GM12878 (cell line): ENCODE data around the gene PRPSAP2. TPM values are rescaled to one million over a fixed set of nuclear protein-coding genes. Genes with fewer than 3 reads are reported as not detected.

Source experiments
- ATAC-seq: fragments of 200-7000 bp; cut with Tn5 transposase; 3 replicates; pipeline ENCODE4 v1.9.1; 2020; ENCODE audit warnings: mild to moderate bottlenecking, moderate library complexity
- BruUV-seq: library from RNA; stranded (reverse); fragments of 400-500 nt; replicated peaks from 2 replicates; lab custom pipeline; 2021; lab: Mats Ljungman, UMichigan
- CTCF ChIA-PET: fragments of 300-600 bp; sonication (Branson Sonifier 250); formaldehyde crosslinking; extraction: SDS; loops from one replicate; lab custom pipeline; 2021; ENCODE audit warnings: inconsistent platforms; lab: Yijun Ruan, JAX
- POLR2A ChIA-PET: fragments of 350-600 bp; formaldehyde crosslinking; extraction: SDS; loops from one replicate; lab custom pipeline; 2021; ENCODE audit warnings: inconsistent platforms; lab: Charles Lee
- RAD21 ChIA-PET: fragments of 300-600 bp; sonication (Branson Sonifier 250); formaldehyde crosslinking; loops from one replicate; lab custom pipeline; 2023; ENCODE audit warnings: antibody characterized with exemption; ENCODE audit not compliant: unreplicated experiment; lab: Charles Lee
- SMC1A ChIA-PET: fragments of 300-600 bp; sonication (Branson Sonifier 250); formaldehyde crosslinking; loops from one replicate; lab custom pipeline; 2023; ENCODE audit not compliant: unreplicated experiment, uncharacterized antibody; lab: Charles Lee
- DNase-seq: peaks from one replicate; pipeline ENCODE4 v3.0.0-alpha.2; 2011; ENCODE audit warnings: low read depth, low spot score
- FAIRE-seq: peaks from 3 replicates; lab custom pipeline; 2011; peaks lifted over from hg19 to GRCh38; lab: Jason Lieb, UNC
- H2AFZ ChIP-seq: 2 replicates; pipeline ENCODE4 v1.6.0; 2011; ENCODE audit warnings: low read depth, low read length, control low read depth; ENCODE audit not compliant: control insufficient read depth
- H3K27ac ChIP-seq: 2 replicates; pipeline ENCODE4 v1.5.1; 2011; ENCODE audit warnings: control low read depth; ENCODE audit not compliant: control insufficient read depth, insufficient read depth
- H3K27me3 ChIP-seq, 2 experiments: replicated peaks in 1 of 2; 2 replicates each; pipeline versions ENCODE4 v1.6.0 to v1.6.1; 2011; ENCODE audit warnings: low read length in 1 of 2; ENCODE audit not compliant: control insufficient read depth in 2 of 2, insufficient read depth in 2 of 2
- H3K36me3 ChIP-seq, 2 experiments: 2 replicates each; pipeline ENCODE4 v1.5.1; 2011; ENCODE audit warnings: low read length in 1 of 2; ENCODE audit not compliant: control insufficient read depth in 2 of 2, insufficient read depth in 2 of 2
- H3K4me1 ChIP-seq: 2 replicates; pipeline ENCODE4 v1.6.1; 2011; ENCODE audit warnings: mild to moderate bottlenecking, low read length, moderate library complexity, mixed read lengths; ENCODE audit not compliant: control insufficient read depth, insufficient read depth
- H3K4me2 ChIP-seq: 2 replicates; pipeline ENCODE4 v1.6.0; 2011; ENCODE audit warnings: control low read depth; ENCODE audit not compliant: control insufficient read depth, insufficient read depth
- H3K4me3 ChIP-seq: fragments of 200-600 bp; sonication (generic); 2 replicates; pipeline ENCODE4 v1.5.1; 2016
- H3K79me2 ChIP-seq: 2 replicates; pipeline ENCODE4 v1.6.0; 2011; ENCODE audit warnings: low read length; ENCODE audit not compliant: control insufficient read depth, insufficient read depth
- H3K9ac ChIP-seq: 2 replicates; pipeline ENCODE4 v1.8.0; 2011; ENCODE audit warnings: low read length, control low read depth, mixed read lengths; ENCODE audit not compliant: control insufficient read depth, insufficient read depth
- H3K9me3 ChIP-seq: replicated peaks from 3 replicates; pipeline ENCODE4 v1.5.1; 2011; ENCODE audit warnings: mild to moderate bottlenecking, low read length; ENCODE audit not compliant: control insufficient read depth, insufficient read depth
- H4K20me1 ChIP-seq: 2 replicates; pipeline ENCODE4 v1.6.0; 2011; ENCODE audit not compliant: control insufficient read depth, insufficient read depth
- EED ChIP-seq: sonication (generic); IDR thresholded peaks from 2 replicates; pipeline ENCODE4 v1.6.1; 2016; ENCODE audit warnings: antibody characterized with exemption, low read depth
- EP300 ChIP-seq, 2 experiments: fragments of 150-350 bp in 1 of 2; IDR thresholded peaks; 2 replicates each; pipeline ENCODE4 v1.6.1; 2011 to 2012; ENCODE audit warnings: low read depth in 2 of 2, low read length in 2 of 2, borderline replicate concordance in 1 of 2, improper control_type of control experiment in 1 of 2, inconsistent platforms in 1 of 2; ENCODE audit not compliant: control insufficient read depth in 1 of 2
- HDAC2 ChIP-seq: fragments of 200-600 bp; sonication (generic); IDR thresholded peaks from 2 replicates; pipeline ENCODE4 v1.6.1; 2017
- KDM1A ChIP-seq: fragments of 200-600 bp; sonication (generic); IDR thresholded peaks from 2 replicates; pipeline ENCODE4 v1.6.1; 2016; ENCODE audit warnings: borderline replicate concordance
- MEF2B ChIP-seq: fragments of 450-650 bp; IDR thresholded peaks from 2 replicates; pipeline ENCODE4 v1.6.1; 2018; ENCODE audit warnings: mild to moderate bottlenecking, moderate library complexity; ENCODE audit not compliant: partially characterized antibody, poor library complexity, severe bottlenecking
- NR2C2 ChIP-seq: IDR thresholded peaks from 2 replicates; pipeline ENCODE4 v1.6.1; 2011; ENCODE audit warnings: borderline replicate concordance, low read depth; ENCODE audit not compliant: control insufficient read depth, insufficient read length
- NRF1 ChIP-seq: conservative IDR thresholded peaks from 2 replicates; pipeline ENCODE4 v1.6.1; 2011; ENCODE audit warnings: mild to moderate bottlenecking, low read depth, low read length, improper control_type of control experiment
- WGBS: methylation state at CpG from one replicate; pipeline ENCODE4 v1.1.6; 2016; ENCODE audit warnings: low lambda C conversion rate; ENCODE audit not compliant: insufficient replicate concordance, insufficient coverage; ENCODE audit errors: missing lambda C conversion rate; 5-methylcytosine and 5-hydroxymethylcytosine counted together
- in situ Hi-C: fragments of 300-500 bp; cut with MboI; formaldehyde crosslinking; loops from 9 replicates; pipeline ENCODE4 v1.14.3; 2018; ENCODE audit warnings: mixed read lengths
- intact Hi-C: fragments of 100-400 bp; cut with micrococcal nuclease; formaldehyde crosslinking; loops from one replicate; pipeline ENCODE4 v1.14.2; 2022; ENCODE audit not compliant: unreplicated experiment
- polyA plus RNA-seq, 11 experiments: library from polyadenylated mRNA; depleted of rRNA in 4 of 11; unstranded in 6 of 11; stranded (reverse) in 5 of 11; fragments of >200 nt; fragmentation: Nextera tagmentation in 4 of 11; fragmentation: Illumina TruSeq in 1 of 11; extraction: Ambion mirVana in 4 of 11; extraction: Trizol in 1 of 11; gene quantifications; 1 replicate in 1 of 11; 2 replicates in 10 of 11; pipeline versions ENCODE4 v1.2.1 to v1.2.3, GENCODE V29; 2011 to 2016; ENCODE audit warnings: inconsistent platforms in 2 of 11, missing spikeins in 2 of 11, low read depth in 1 of 11
- total RNA-seq, 4 experiments: library from RNA; depleted of rRNA in 3 of 4; stranded (reverse); fragments of >200 nt in 3 of 4; fragmentation: Illumina TruSeq in 1 of 4; extraction: Trizol in 1 of 4; gene quantifications; 2 replicates each; pipeline versions ENCODE4 v1.2.1 to v1.2.3, GENCODE V29; 2013 to 2021
- TF ChIP-seq, protein P1 (sequence below): IDR thresholded peaks from 2 replicates; pipeline ENCODE4 v1.6.1; 2011; ENCODE audit warnings: mild to moderate bottlenecking, low read depth, low read length, moderate library complexity; ENCODE audit not compliant: insufficient replicate concordance
- TF ChIP-seq, protein P2 (sequence below): fragments of 450-650 bp; IDR thresholded peaks from 2 replicates; pipeline ENCODE4 v1.6.1; 2017; ENCODE audit warnings: antibody characterized with exemption, mild to moderate bottlenecking, moderate library complexity
- TF ChIP-seq, protein P3 (sequence below): fragments of 450-650 bp; IDR thresholded peaks from 2 replicates; pipeline ENCODE4 v1.6.1; 2016; ENCODE audit warnings: mild to moderate bottlenecking

Gene PRPSAP2
- total and polyA plus RNA-seq, 10 of the 15 experiments (the other 5 are each of a cell fraction or from before 2014, with no cell fraction given), result 33.2 to 102 (median 83.8) TPM

DNA sequence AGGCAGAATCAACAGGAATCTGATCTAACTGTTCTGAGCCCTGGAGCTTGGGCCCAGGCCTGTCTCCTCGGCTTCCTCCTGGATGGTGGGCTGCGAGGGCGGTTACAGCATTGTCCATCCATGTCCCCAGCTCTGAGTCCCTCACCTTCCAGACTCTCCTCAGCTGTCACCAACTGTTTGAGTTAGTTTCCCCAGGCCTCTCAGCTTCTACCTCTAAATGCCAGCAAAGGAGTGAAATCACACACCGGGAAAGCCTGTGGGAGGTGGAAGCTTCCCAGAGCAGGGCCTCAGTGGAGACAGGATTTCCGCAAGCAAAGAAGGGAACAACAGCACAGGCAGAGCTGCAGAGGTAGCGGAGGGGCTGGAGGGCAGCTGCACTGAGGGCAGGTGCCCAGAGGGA lies 9.4 kb upstream of the PRPSAP2 start:
- no peak for DNase-seq
- ChIA-PET RAD21 (interaction anchor here (0.8 kb wide), 1 partner anchor 12 kb away, joined by 3 read pairs; no protein-coding TSS in a partner anchor), POLR2A (interaction anchor here (0.6 to 1.2 kb wide), 3 partner anchors 11 to 67 kb away, joined by 4 to 7 read pairs (median 5); no protein-coding TSS in a partner anchor), CTCF (no interaction called here), SMC1A (interaction anchor here (3.3 kb wide), 1 partner anchor 10 kb away, joined by 11 read pairs; no protein-coding TSS in a partner anchor)
- no peak for FAIRE-seq
- intact Hi-C loops (no loop called here), in situ Hi-C loops (no loop called here)
- no peak for ATAC-seq
- no TSS peak for BruUV-seq
- H3K79me2 ChIP-seq, result no peaks in the 10 kb centered on the region
- H3K36me3 ChIP-seq, result no peaks in the 10 kb centered on the region
- no peaks in the 10 kb centered on the region for H4K20me1 ChIP-seq
- H3K9me3 ChIP-seq, result no peaks in the 10 kb centered on the region
- H3K4me1 ChIP-seq, result peaks cover 6% of the 10 kb centered on the region
- WGBS, result 98% methylated on average over 6 of the region's 6 CpGs
- no peak overlapping the region for H3K9ac ChIP-seq
- no peak overlapping the region for H3K4me2 ChIP-seq
- TF ChIP-seq KDM1A (no peak), HDAC2 (no peak), EED (no peak), EP300 (IDR thresholded peaks at IDR 0.05; ENCODE audit: borderline replicate concordance in 1 of 2, control insufficient read depth in 1 of 2, low read depth in 2 of 2, low read length in 2 of 2) (no peak), NRF1 (no peak), MEF2B (no peak), NR2C2 (no peak)
- TF ChIP-seq, protein P1, sequence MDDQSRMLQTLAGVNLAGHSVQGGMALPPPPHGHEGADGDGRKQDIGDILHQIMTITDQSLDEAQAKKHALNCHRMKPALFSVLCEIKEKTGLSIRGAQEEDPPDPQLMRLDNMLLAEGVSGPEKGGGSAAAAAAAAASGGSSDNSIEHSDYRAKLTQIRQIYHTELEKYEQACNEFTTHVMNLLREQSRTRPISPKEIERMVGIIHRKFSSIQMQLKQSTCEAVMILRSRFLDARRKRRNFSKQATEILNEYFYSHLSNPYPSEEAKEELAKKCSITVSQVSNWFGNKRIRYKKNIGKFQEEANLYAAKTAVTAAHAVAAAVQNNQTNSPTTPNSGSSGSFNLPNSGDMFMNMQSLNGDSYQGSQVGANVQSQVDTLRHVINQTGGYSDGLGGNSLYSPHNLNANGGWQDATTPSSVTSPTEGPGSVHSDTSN, result no peak
- TF ChIP-seq, protein P2, sequence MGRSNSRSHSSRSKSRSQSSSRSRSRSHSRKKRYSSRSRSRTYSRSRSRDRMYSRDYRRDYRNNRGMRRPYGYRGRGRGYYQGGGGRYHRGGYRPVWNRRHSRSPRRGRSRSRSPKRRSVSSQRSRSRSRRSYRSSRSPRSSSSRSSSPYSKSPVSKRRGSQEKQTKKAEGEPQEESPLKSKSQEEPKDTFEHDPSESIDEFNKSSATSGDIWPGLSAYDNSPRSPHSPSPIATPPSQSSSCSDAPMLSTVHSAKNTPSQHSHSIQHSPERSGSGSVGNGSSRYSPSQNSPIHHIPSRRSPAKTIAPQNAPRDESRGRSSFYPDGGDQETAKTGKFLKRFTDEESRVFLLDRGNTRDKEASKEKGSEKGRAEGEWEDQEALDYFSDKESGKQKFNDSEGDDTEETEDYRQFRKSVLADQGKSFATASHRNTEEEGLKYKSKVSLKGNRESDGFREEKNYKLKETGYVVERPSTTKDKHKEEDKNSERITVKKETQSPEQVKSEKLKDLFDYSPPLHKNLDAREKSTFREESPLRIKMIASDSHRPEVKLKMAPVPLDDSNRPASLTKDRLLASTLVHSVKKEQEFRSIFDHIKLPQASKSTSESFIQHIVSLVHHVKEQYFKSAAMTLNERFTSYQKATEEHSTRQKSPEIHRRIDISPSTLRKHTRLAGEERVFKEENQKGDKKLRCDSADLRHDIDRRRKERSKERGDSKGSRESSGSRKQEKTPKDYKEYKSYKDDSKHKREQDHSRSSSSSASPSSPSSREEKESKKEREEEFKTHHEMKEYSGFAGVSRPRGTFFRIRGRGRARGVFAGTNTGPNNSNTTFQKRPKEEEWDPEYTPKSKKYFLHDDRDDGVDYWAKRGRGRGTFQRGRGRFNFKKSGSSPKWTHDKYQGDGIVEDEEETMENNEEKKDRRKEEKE, result no peak
- TF ChIP-seq, protein P3, sequence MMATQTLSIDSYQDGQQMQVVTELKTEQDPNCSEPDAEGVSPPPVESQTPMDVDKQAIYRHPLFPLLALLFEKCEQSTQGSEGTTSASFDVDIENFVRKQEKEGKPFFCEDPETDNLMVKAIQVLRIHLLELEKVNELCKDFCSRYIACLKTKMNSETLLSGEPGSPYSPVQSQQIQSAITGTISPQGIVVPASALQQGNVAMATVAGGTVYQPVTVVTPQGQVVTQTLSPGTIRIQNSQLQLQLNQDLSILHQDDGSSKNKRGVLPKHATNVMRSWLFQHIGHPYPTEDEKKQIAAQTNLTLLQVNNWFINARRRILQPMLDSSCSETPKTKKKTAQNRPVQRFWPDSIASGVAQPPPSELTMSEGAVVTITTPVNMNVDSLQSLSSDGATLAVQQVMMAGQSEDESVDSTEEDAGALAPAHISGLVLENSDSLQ, result no peak
- no peaks in the 10 kb centered on the region for H3K27me3 ChIP-seq
- H2AFZ ChIP-seq, result no peak overlapping the region
- H3K27ac ChIP-seq, result no peak overlapping the region
- no peak overlapping the region for H3K4me3 ChIP-seq
